DOHH2 (cell line): ENCODE data around the gene ACER3.

Experiments
- H3F3A ChIP-seq: fragments of 200-600 bp; sonication (generic), shearing (Covaris generic); 2 replicates; pipeline ENCODE4 v1.6.0; 2016; ENCODE audit warnings: antibody characterized with exemption, mild to moderate bottlenecking; ENCODE audit not compliant: control insufficient read depth, insufficient read depth
- H3K27ac ChIP-seq: fragments of 200-600 bp; sonication (generic); 2 replicates; pipeline ENCODE4 v1.5.1; 2014; ENCODE audit warnings: low read depth, mild to moderate bottlenecking, low read length, moderate library complexity
- H3K27me3 ChIP-seq: fragments of 200-600 bp; sonication (generic); 2 replicates; pipeline ENCODE4 v1.6.1; 2014; ENCODE audit warnings: mild to moderate bottlenecking, low read length, mixed read lengths; ENCODE audit not compliant: control insufficient read depth
- H3K36me3 ChIP-seq: fragments of 200-600 bp; sonication (generic); 2 replicates; pipeline ENCODE4 v1.6.1; 2014; ENCODE audit warnings: mild to moderate bottlenecking, low read length, moderate library complexity, mixed read lengths; ENCODE audit not compliant: control insufficient read depth
- H3K4me1 ChIP-seq: fragments of 200-600 bp; sonication (generic); 2 replicates; pipeline ENCODE4 v1.6.1; 2014; ENCODE audit warnings: mild to moderate bottlenecking, low read length, mixed read lengths; ENCODE audit not compliant: control insufficient read depth
- H3K4me2 ChIP-seq: fragments of 200-600 bp; sonication (generic); 2 replicates; pipeline ENCODE4 v1.6.0; 2014; ENCODE audit warnings: mild to moderate bottlenecking, low read length, moderate library complexity
- H3K4me3 ChIP-seq: fragments of 200-600 bp; sonication (generic); 2 replicates; pipeline ENCODE4 v1.5.1; 2014; ENCODE audit warnings: mild to moderate bottlenecking, low read length, mixed read lengths
- H3K79me2 ChIP-seq: fragments of 200-600 bp; sonication (generic); 2 replicates; pipeline ENCODE4 v1.6.1; 2014; ENCODE audit warnings: mild to moderate bottlenecking, low read length, mixed read lengths; ENCODE audit not compliant: control insufficient read depth
- H3K9me2 ChIP-seq: fragments of 200-600 bp; sonication (generic); replicated peaks from 2 replicates; pipeline ENCODE4 v1.6.1; 2014; ENCODE audit warnings: mild to moderate bottlenecking, low read length, mixed read lengths; ENCODE audit not compliant: control insufficient read depth
- H3K9me3 ChIP-seq: fragments of 200-600 bp; sonication (generic); 2 replicates; pipeline ENCODE4 v1.6.1; 2014; ENCODE audit warnings: antibody characterized with exemption, low read length, mixed read lengths; ENCODE audit not compliant: control insufficient read depth, insufficient read depth
- H4K20me1 ChIP-seq: fragments of 200-600 bp; sonication (generic); 2 replicates; pipeline ENCODE4 v1.6.0; 2014; ENCODE audit warnings: low read depth, mild to moderate bottlenecking, antibody characterized with exemption, low read length, moderate library complexity; ENCODE audit not compliant: control insufficient read depth, insufficient read depth
- EZH2phosphoT487 ChIP-seq: fragments of 200-600 bp; sonication (generic); IDR thresholded peaks from 2 replicates; pipeline ENCODE4 v1.6.1; 2017; ENCODE audit warnings: borderline replicate concordance, mild to moderate bottlenecking, antibody characterized with exemption, low read length, moderate library complexity, mixed read lengths
- TF ChIP-seq, protein P1 (sequence below): fragments of 200-600 bp; sonication (generic); IDR thresholded peaks from one replicate; pipeline ENCODE4 v1.5.1; 2014; ENCODE audit warnings: antibody characterized with exemption, mild to moderate bottlenecking, low read depth, low read length; ENCODE audit not compliant: poor library complexity, severe bottlenecking

The ACER3 gene

DNA sequence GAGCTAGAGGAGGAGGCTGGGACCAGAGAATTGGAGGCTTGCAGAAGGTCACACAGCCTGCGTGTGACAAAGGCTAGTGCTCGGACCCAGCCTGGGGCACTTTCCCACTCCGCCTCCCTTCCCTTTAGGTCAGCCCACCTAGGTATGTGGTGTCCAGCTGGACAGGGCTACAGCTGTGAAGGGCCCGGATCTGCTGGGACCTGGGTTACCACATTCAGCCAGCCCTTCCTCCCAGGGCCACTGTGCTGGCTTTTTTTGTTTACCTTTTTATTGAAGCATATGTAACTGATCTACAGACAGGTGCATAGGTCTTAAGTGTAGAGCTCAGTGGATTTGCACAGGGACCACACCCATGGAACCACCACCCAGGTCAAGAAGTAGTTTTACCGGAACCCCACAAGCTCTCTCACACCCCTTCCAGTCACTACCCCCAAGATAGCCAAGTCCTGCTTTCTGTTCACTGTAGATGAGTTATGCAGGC is 214.7 kb downstream of the ACER3 start:
- no peaks in the 10 kb centered on the region for H3K27me3 ChIP-seq
- no peaks in the 10 kb centered on the region for H3K79me2 ChIP-seq
- H3K36me3 ChIP-seq = no peaks in the 10 kb centered on the region
- no peak overlapping the region for H3K4me2 ChIP-seq
- H4K20me1 ChIP-seq = no peaks in the 10 kb centered on the region
- TF ChIP-seq, protein P1, sequence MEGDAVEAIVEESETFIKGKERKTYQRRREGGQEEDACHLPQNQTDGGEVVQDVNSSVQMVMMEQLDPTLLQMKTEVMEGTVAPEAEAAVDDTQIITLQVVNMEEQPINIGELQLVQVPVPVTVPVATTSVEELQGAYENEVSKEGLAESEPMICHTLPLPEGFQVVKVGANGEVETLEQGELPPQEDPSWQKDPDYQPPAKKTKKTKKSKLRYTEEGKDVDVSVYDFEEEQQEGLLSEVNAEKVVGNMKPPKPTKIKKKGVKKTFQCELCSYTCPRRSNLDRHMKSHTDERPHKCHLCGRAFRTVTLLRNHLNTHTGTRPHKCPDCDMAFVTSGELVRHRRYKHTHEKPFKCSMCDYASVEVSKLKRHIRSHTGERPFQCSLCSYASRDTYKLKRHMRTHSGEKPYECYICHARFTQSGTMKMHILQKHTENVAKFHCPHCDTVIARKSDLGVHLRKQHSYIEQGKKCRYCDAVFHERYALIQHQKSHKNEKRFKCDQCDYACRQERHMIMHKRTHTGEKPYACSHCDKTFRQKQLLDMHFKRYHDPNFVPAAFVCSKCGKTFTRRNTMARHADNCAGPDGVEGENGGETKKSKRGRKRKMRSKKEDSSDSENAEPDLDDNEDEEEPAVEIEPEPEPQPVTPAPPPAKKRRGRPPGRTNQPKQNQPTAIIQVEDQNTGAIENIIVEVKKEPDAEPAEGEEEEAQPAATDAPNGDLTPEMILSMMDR = no peak
- TF ChIP-seq EZH2phosphoT487 = no peak
- H3F3A ChIP-seq = no peaks in the 10 kb centered on the region
- H3K27ac ChIP-seq = no peak overlapping the region
- H3K4me1 ChIP-seq = peaks cover 10% of the 10 kb centered on the region
- no peak overlapping the region for H3K4me3 ChIP-seq
- no peaks in the 10 kb centered on the region for H3K9me3 ChIP-seq
- no peaks in the 10 kb centered on the region for H3K9me2 ChIP-seq
